HG02943 (cell line): ENCODE results near the gene FUT6.
"Not testable (repeated sequence)": the region's sequence is repeated elsewhere in the genome, so short reads cannot be mapped to it uniquely, and the experiment has no call there.

ENCODE experiments used
- ATAC-seq: cut with Tn5 transposase; IDR thresholded peaks from one replicate; pipeline ENCODE4 v1.9.1; 2021; ENCODE audit warnings: mild to moderate bottlenecking, low read depth, moderate library complexity; ENCODE audit not compliant: unreplicated experiment

FUT6 gene

GRCh38 chr19:5863030-5863665 lies 23.6 kb upstream of the FUT6 start:
- no peak for ATAC-seq

GRCh38 chr19:5857203-5858081 lies 17.9 kb upstream of the FUT6 start:
- ATAC-seq: no peak

GRCh38 chr19:5855151-5855550 lies 15.6 kb upstream of the FUT6 start:
- ATAC-seq: not testable (repeated sequence)

- not testable (repeated sequence) for ATAC-seq
Observed at GRCh38 chr19:5854121-5854520, 14.6 kb upstream of the FUT6 start.

- ATAC-seq: no peak
Observed at GRCh38 chr19:5851302-5851701, 11.8 kb upstream of the FUT6 start, which contains the start of gene FUT3. FUT3 (minus strand) TSS chr19:5851449.

- no peak for ATAC-seq
Observed at GRCh38 chr19:5850743-5851293, 11.3 kb upstream of the FUT6 start.

- ATAC-seq: no peak
Observed at GRCh38 chr19:5850189-5850588, 10.7 kb upstream of the FUT6 start.

GRCh38 chr19:5848621-5849020 lies 9.1 kb upstream of the FUT6 start:
- not testable (repeated sequence) for ATAC-seq

- ATAC-seq: not testable (repeated sequence)
Observed at GRCh38 chr19:5847846-5848245, 8.3 kb upstream of the FUT6 start.

GRCh38 chr19:5844456-5845433 lies 5.2 kb upstream of the FUT6 start:
- no peak for ATAC-seq

- ATAC-seq: no peak
Observed at GRCh38 chr19:5843295-5843927, 3.9 kb upstream of the FUT6 start.

GRCh38 chr19:5841735-5842111 lies 2.2 kb upstream of the FUT6 start:
- not testable (repeated sequence) for ATAC-seq

GRCh38 chr19:5838353-5839064 lies 993 bp downstream of the FUT6 start:
- ATAC-seq: no peak

GRCh38 chr19:5837761-5838352 lies 1.6 kb downstream of the FUT6 start:
- ATAC-seq: no peak

GRCh38 chr19:5832527-5833216 lies 6.8 kb downstream of the FUT6 start:
- no peak for ATAC-seq

GRCh38 chr19:5832061-5832460 lies 7.4 kb downstream of the FUT6 start:
- ATAC-seq: no peak

- ATAC-seq: no peak
Observed at GRCh38 chr19:5831159-5831558, 8.3 kb downstream of the FUT6 start.

- ATAC-seq: no peak
Observed at GRCh38 chr19:5829567-5830310, 9.8 kb downstream of the FUT6 start.
